HG02759 (cell line): ENCODE data around the gene NUFIP2.
"Not testable (repeated sequence)": the region's sequence is repeated elsewhere in the genome, so short reads cannot be mapped to it uniquely, and the experiment has no call there.

ENCODE experiments used
- ATAC-seq: cut with Tn5 transposase; IDR thresholded peaks from one replicate; pipeline ENCODE4 v1.9.1; 2021; ENCODE audit warnings: mild to moderate bottlenecking, moderate library complexity; ENCODE audit not compliant: unreplicated experiment

Gene NUFIP2

GRCh38 chr17:29240477-29240876, 53.5 kb downstream of the NUFIP2 start:
- no peak for ATAC-seq

- no peak for ATAC-seq
Observed at GRCh38 chr17:29238133-29238850, 55.7 kb downstream of the NUFIP2 start.

- ATAC-seq: no peak
Observed at GRCh38 chr17:29237476-29238132, 56.3 kb downstream of the NUFIP2 start.

GRCh38 chr17:29235904-29236303, 58.0 kb downstream of the NUFIP2 start:
- no peak for ATAC-seq

GRCh38 chr17:29234972-29235371, 59.0 kb downstream of the NUFIP2 start:
- ATAC-seq: not testable (repeated sequence)

GRCh38 chr17:29233301-29233700, 60.6 kb downstream of the NUFIP2 start:
- no peak for ATAC-seq

GRCh38 chr17:29225396-29225795, 68.6 kb downstream of the NUFIP2 start:
- no peak for ATAC-seq

GRCh38 chr17:29221338-29221737, 72.6 kb downstream of the NUFIP2 start:
- ATAC-seq: not testable (repeated sequence)

- peak; percentile 49 for ATAC-seq
Observed at GRCh38 chr17:29219378-29220047, 74.4 kb downstream of the NUFIP2 start.

- no peak for ATAC-seq
Observed at GRCh38 chr17:29216856-29217255, 77.1 kb downstream of the NUFIP2 start.

GRCh38 chr17:29216181-29216580, 77.8 kb downstream of the NUFIP2 start:
- no peak for ATAC-seq

- ATAC-seq: no peak
Observed at GRCh38 chr17:29215717-29216116, 78.2 kb downstream of the NUFIP2 start.

GRCh38 chr17:29215174-29215573, 78.8 kb downstream of the NUFIP2 start:
- ATAC-seq: no peak

- ATAC-seq: no peak
Observed at GRCh38 chr17:29214215-29215146, 79.5 kb downstream of the NUFIP2 start.

- no peak for ATAC-seq
Observed at GRCh38 chr17:29212681-29213121, 81.2 kb downstream of the NUFIP2 start.

- no peak for ATAC-seq
Observed at GRCh38 chr17:29212094-29212631, 81.8 kb downstream of the NUFIP2 start.

- ATAC-seq: no peak
Observed at GRCh38 chr17:29210879-29211278, 83.1 kb downstream of the NUFIP2 start.

- no peak for ATAC-seq
Observed at GRCh38 chr17:29209073-29209472, 84.9 kb downstream of the NUFIP2 start.

GRCh38 chr17:29207975-29208374, 86.0 kb downstream of the NUFIP2 start:
- ATAC-seq: no peak
